Smooth muscle cell (in vitro differentiated cells): Measurements from ENCODE around the gene GSG1L. TPM values are rescaled to one million over a fixed set of nuclear protein-coding genes. Genes with fewer than 3 reads are reported as not detected.

ENCODE experiments used
- DNase-seq: peaks from one replicate; lab custom pipeline; 2025; ENCODE audit not compliant: unreplicated experiment; lab: John Stamatoyannopoulos, UW
- H2AFZ ChIP-seq: fragments of 200-600 bp; sonication (generic); 2 replicates; pipeline ENCODE4 v1.6.0; 2016; ENCODE audit warnings: antibody characterized with exemption, low read depth, mild to moderate bottlenecking
- H3F3A ChIP-seq: fragments of 200-600 bp; sonication (generic); 2 replicates; pipeline ENCODE4 v1.6.0; 2017; ENCODE audit warnings: antibody characterized with exemption, low read depth
- H3K27ac ChIP-seq: fragments of 200-600 bp; sonication (generic); 2 replicates; pipeline ENCODE4 v1.5.1; 2016; ENCODE audit warnings: low read depth, mild to moderate bottlenecking
- H3K27me3 ChIP-seq: fragments of 200-600 bp; sonication (generic); 2 replicates; pipeline ENCODE4 v1.6.1; 2016; ENCODE audit warnings: low read depth, mild to moderate bottlenecking
- H3K36me3 ChIP-seq: fragments of 200-600 bp; sonication (generic); 2 replicates; pipeline ENCODE4 v1.5.1; 2016; ENCODE audit warnings: low read depth
- H3K4me1 ChIP-seq: fragments of 200-600 bp; sonication (generic); 2 replicates; pipeline ENCODE4 v1.5.1; 2016; ENCODE audit warnings: low read depth
- H3K4me2 ChIP-seq: fragments of 200-600 bp; sonication (generic); 2 replicates; pipeline ENCODE4 v1.6.0; 2016; ENCODE audit warnings: mild to moderate bottlenecking
- H3K4me3 ChIP-seq: fragments of 200-600 bp; sonication (generic); 2 replicates; pipeline ENCODE4 v1.5.1; 2016; ENCODE audit warnings: mild to moderate bottlenecking
- H3K79me2 ChIP-seq: fragments of 200-600 bp; sonication (generic); 2 replicates; pipeline ENCODE4 v1.6.0; 2016; ENCODE audit warnings: low read depth, mild to moderate bottlenecking
- H3K9ac ChIP-seq: fragments of 200-600 bp; sonication (generic); 2 replicates; pipeline ENCODE4 v1.6.0; 2016; ENCODE audit warnings: low read depth
- H3K9me3 ChIP-seq: fragments of 200-600 bp; sonication (generic); replicated peaks from 2 replicates; pipeline ENCODE4 v1.5.1; 2016; ENCODE audit warnings: low read depth
- H4K20me1 ChIP-seq: fragments of 200-600 bp; sonication (generic); 2 replicates; pipeline ENCODE4 v1.6.0; 2016; ENCODE audit warnings: low read depth
- CTCF ChIP-seq: fragments of 200-600 bp; sonication (generic); IDR thresholded peaks from 2 replicates; pipeline ENCODE4 v1.5.1; 2017; ENCODE audit warnings: borderline replicate concordance, mild to moderate bottlenecking, antibody characterized with exemption; ENCODE audit not compliant: insufficient read depth, poor library complexity, severe bottlenecking
- WGBS: methylation state at CpG from one replicate; pipeline ENCODE4 v1.1.7; 2016; ENCODE audit warnings: low lambda C conversion rate; 5-methylcytosine and 5-hydroxymethylcytosine counted together
- polyA plus RNA-seq: library from polyadenylated mRNA; unstranded; fragments of >200 nt; fragmentation: Nextera tagmentation; extraction: Ambion mirVana; gene quantifications from 2 replicates; pipeline ENCODE4 v1.2.1, GENCODE V29; 2016
- total RNA-seq: library from RNA; depleted of rRNA; stranded (reverse); fragments of >200 nt; gene quantifications from 2 replicates; pipeline ENCODE4 v1.2.3, GENCODE V29; 2014

The GSG1L gene
- total and polyA plus RNA-seq, 2 experiments from 2014 or later: 0.31 TPM; not detected in 1

GRCh38 chr16:27771201-27771910 is 292.2 kb downstream of the GSG1L start:
- no peak for DNase-seq
- H2AFZ ChIP-seq: no peak overlapping the region
- TF ChIP-seq CTCF: no peak

GRCh38 chr16:27770271-27771196 is 293.0 kb downstream of the GSG1L start:
- peak overlapping the region; percentile 77 for H3K27ac ChIP-seq
- H3F3A ChIP-seq: no peaks in the 10 kb centered on the region
- no peak for TF ChIP-seq CTCF
- H4K20me1 ChIP-seq: no peaks in the 10 kb centered on the region
- H3K4me2 ChIP-seq: peak overlapping the region; percentile 51
- H2AFZ ChIP-seq: no peak overlapping the region
- H3K9ac ChIP-seq: peak overlapping the region; percentile 19
- DNase-seq: no peak
- H3K36me3 ChIP-seq: no peaks in the 10 kb centered on the region
- 73% methylated on average over 17 of the region's 17 CpGs for WGBS
- H3K9me3 ChIP-seq: no peaks in the 10 kb centered on the region
- H3K4me3 ChIP-seq: no peak overlapping the region
- H3K79me2 ChIP-seq: no peaks in the 10 kb centered on the region
- H3K4me1 ChIP-seq: no peaks in the 10 kb centered on the region
- no peaks in the 10 kb centered on the region for H3K27me3 ChIP-seq

More at GRCh38 chr16:27771201-27771910, 292.2 kb downstream of the GSG1L start:
- no peaks in the 10 kb centered on the region for H3K9me3 ChIP-seq
- no peaks in the 10 kb centered on the region for H3K4me1 ChIP-seq
- no peak overlapping the region for H3K4me2 ChIP-seq
- no peaks in the 10 kb centered on the region for H3K27me3 ChIP-seq
- H3K4me3 ChIP-seq: no peak overlapping the region
- H3K79me2 ChIP-seq: no peaks in the 10 kb centered on the region
- WGBS: 95% methylated on average over 15 of the region's 16 CpGs
- H3K9ac ChIP-seq: no peak overlapping the region
- no peaks in the 10 kb centered on the region for H3F3A ChIP-seq
- H3K36me3 ChIP-seq: no peaks in the 10 kb centered on the region
- H4K20me1 ChIP-seq: no peaks in the 10 kb centered on the region
- H3K27ac ChIP-seq: no peak overlapping the region

GRCh38 chr16:27769561-27770255 is 293.8 kb downstream of the GSG1L start:
- Histone ChIP-seq H2AFZ (no peak overlapping the region), H3K9ac (peak overlapping the region; percentile 19), H3K4me1 (no peaks in the 10 kb centered on the region), H3K27ac (peak overlapping the region; percentile 77), H3K4me3 (no peak overlapping the region), H3K79me2 (no peaks in the 10 kb centered on the region), H3F3A (no peaks in the 10 kb centered on the region), H3K36me3 (peaks cover 2% of the 10 kb centered on the region), H3K27me3 (no peaks in the 10 kb centered on the region), H3K4me2 (peak overlapping the region; percentile 51), H3K9me3 (no peaks in the 10 kb centered on the region), H4K20me1 (no peaks in the 10 kb centered on the region)
- WGBS: 72% methylated on average over 26 of the region's 27 CpGs
- no peak for TF ChIP-seq CTCF
- no peak for DNase-seq
